ENCODE measurements around the gene KANTR.

GRCh38 chrX:53160297-53160983 lies 66.5 kb downstream of the KANTR start:
- TF ChIP-seq CTCF (conservative IDR thresholded peaks at IDR 0.05; ENCODE audit: low read depth, low read length), result no peak
- TF ChIP-seq EZH2phosphoT487 (IDR thresholded peaks at IDR 0.05; ENCODE audit: borderline replicate concordance, low read length), result no peak

Data from PC-3 (cell line).